NCI-H128 (cell line): ENCODE data around the gene SMARCAL1.

Experiments used
- DNase-seq: peaks from one replicate; lab custom pipeline; 2025; ENCODE audit not compliant: unreplicated experiment; lab: John Stamatoyannopoulos, UW

The SMARCAL1 gene

DNA sequence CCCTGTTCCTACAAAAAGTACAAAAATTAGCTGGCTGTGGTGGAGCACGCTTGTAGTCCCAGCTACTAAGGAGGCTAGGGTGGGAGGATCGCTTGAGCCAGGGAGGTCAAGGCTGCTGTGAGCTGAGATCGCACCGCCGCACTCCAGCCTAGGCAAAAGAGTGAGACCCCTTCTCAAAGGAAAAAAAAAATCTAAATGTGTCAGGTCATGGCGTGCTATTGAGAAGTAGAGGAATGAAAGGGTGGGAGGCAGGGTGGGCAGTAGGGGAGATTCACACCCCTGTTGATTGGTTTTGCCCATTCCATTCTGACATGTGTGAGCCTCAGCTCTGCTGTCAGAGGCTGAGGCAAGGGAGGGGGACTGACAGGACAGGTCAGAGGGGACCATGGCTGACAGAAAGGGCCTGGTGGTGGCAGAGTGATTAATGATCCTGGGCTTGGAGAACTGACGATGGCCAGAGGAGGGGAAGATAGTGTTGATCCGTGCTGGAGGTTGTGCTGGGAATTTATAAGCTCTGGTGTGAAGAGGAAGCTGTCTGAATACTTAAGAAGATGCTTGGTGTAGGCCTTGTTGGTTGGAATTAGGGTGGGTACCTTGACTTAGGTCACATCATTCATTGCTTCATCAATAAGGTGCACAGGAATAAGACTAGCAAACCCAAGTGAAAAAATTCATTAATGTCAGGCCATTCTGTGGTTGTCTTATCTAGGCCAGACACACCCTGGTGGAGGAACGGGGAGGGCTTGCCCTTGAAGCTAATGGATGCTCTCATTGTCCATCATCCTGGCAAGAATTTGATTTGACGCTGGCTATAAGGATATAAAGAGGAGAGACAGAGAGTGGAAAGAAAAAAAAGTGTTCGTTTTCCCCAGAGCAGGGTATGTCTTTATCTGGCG is 19.1 kb upstream of the SMARCAL1 start:
- no peak for DNase-seq

DNA sequence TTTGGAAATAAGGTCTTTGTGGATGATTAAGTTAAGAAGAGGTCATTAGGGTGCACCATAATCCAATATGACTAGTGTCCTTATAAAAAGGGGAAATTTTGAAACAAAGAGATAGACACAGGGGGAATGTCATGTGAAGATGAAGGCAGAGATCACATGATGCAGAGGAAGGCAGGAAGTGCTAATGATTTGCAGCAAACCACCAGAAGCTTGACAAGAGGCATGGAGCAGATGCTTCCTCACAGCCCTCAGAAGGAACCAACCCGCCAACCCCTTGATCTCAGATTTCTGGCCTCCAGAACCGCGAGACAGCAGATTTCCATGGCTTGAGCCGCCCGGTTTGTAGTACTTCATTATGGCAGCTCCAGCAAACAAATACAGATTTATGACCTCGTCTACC is 17.4 kb upstream of the SMARCAL1 start:
- DNase-seq: no peak

DNA sequence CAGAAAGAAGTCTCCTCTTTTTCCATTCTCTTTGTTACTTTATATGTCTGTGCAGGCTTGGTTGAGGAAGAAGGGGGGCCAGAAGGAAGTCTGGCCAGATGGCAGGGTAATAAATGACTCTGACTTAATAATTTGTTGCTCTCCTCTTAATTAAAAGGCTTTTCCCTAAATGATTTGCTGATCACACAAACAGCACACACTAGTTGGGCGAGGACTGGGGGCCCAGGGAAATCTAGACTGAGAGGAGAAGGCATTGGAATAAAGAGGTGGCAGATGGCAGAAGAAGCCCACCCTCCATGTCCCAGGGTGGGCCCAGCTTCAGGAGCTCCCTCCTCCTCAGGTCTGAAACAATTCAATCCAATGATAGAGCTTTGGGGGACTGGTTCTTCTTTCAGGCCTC is 12.7 kb upstream of the SMARCAL1 start:
- DNase-seq: no peak

GRCh38 chr2:216402751-216403150 is 9.5 kb upstream of the SMARCAL1 start:
- no peak for DNase-seq

DNA sequence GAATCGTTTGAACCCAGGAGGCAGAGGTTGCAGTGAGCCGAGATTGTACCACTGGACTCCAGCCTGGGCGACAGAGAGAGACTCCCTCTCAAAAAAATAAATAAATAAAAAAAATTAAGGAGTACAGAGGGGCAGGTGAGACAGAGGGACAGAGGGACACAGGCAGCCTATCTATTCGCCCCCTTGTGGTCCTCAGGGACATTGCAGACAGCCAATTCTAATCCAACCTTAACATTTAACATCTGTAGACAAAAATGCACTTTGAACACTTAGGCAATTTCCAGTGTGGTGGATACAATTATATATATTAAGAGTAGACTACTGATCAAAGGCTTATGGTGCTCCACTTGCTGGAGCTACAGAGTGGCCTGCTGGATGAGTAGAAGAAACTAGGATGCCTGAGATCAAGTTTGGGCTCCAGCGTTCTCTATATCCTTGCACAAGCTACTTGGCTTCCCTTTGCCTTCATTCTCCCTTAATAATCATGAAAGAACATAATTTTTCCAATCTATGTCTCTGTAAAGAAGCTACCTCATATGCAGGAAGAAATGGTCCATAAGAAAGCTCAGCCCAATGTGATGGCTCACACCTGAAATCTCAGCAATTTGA is 8.2 kb upstream of the SMARCAL1 start:
- DNase-seq: no peak

DNA sequence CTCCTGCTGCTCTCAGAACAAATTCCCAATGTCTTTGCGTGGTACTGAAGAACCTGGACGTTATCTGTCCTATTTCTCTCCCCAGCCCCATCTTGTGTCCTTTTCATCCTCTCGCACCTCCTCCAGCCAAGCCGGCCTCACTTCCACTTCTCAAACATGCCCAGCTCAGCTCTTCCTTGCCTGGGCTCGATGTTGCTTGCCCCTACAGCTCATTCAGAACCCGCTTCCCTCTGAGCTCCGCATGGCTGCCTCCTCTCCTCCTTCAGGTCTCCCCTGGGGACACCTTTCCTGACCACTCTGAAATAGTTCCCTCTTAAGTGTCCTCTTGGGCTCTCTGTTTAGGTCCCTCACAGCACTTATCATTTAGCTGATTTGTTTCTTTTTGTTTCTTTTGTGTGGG is 6.7 kb upstream of the SMARCAL1 start:
- no peak for DNase-seq

DNA sequence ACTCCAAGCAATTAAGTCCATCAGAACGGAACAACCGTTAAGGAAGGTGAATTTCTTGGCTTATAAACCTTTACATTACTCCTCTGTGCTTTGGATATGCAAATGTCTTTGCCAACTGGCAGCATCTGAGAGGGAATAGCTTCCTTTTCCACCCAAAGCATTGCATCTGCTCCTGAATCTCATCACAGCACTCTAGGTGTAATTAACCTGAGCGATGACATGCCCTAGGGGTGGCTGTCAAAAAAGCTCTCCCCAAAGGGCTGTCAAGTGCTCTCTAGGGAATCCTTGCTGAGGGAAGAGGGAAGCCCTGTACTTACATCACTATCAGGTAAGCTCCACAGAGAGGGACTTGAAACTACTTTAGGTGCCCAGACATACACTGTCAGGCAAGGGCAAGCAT is 5.5 kb upstream of the SMARCAL1 start:
- no peak for DNase-seq

GRCh38 chr2:216408426-216409290 is 3.6 kb upstream of the SMARCAL1 start:
- no peak for DNase-seq

- no peak for DNase-seq
Observed at GRCh38 chr2:216410550-216410949, 1.7 kb upstream of the SMARCAL1 start.

GRCh38 chr2:216413882-216414281 is 1.6 kb downstream of the SMARCAL1 start:
- no peak for DNase-seq

DNA sequence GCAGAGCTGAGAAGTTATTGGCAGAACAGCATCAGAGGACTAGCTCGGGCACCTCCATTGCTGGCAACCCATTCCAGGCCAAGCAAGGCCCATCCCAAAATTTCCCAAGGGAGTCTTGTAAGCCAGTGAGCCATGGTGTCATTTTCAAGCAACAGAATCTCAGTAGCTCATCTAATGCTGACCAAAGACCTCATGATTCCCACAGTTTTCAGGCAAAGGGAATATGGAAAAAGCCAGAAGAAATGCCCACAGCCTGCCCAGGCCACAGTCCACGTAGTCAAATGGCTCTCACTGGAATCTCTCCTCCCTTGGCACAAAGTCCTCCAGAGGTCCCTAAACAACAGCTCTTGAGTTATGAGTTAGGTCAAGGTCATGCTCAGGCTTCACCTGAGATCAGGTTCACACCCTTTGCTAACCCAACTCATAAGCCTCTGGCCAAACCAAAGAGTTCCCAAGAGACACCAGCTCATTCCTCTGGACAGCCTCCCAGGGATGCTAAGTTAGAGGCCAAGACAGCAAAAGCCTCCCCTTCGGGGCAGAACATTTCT is 2.6 kb downstream of the SMARCAL1 start:
- no peak for DNase-seq

DNA sequence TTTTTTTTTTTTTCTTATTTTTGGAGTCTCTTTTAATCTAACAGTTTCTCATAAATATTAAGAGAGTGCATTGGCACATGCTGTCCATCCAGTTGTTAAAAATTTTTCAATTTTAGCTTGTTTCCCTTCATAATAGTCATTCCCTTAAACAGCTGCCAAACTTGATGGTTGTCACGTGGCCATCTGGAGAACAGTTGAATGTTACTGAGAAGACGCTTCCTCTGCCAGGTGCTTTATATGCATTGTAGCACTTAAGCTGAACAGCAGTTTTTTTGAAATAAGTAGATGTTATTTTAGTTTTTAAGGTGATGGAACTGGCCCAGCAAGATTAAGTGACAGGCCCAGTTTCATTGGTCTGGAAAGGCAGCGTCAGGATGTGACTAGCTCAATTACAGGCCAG is 3.3 kb downstream of the SMARCAL1 start:
- no peak for DNase-seq

- DNase-seq: no peak
Observed at GRCh38 chr2:216416571-216417307, 4.5 kb downstream of the SMARCAL1 start.

- no peak for DNase-seq
Observed at GRCh38 chr2:216418981-216419380, 6.7 kb downstream of the SMARCAL1 start.

- DNase-seq: no peak
Observed at GRCh38 chr2:216420367-216421101, 8.2 kb downstream of the SMARCAL1 start.

DNA sequence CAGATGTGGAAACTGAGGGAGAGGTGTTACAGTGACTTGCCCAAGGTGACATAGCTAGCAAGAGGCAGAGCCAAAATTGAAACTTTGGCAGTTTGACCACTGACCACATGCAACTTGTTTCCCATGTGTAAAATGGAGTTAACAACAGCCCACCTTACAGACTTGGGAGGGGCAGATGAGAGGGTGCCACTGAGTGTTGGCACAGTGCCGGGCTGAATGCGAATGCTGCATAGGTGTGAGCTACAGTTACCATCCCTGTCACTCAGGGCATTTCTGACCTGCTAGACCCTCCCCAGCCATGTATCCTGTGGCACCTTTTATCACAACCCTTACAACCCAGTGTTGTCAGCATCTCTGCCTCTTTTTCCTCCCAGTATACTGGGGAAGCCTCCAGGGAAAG is 10.8 kb downstream of the SMARCAL1 start:
- DNase-seq: no peak

- no peak for DNase-seq
Observed at GRCh38 chr2:216424274-216424673, 12.0 kb downstream of the SMARCAL1 start.

GRCh38 chr2:216425008-216425787 is 12.9 kb downstream of the SMARCAL1 start:
- DNase-seq: no peak

DNA sequence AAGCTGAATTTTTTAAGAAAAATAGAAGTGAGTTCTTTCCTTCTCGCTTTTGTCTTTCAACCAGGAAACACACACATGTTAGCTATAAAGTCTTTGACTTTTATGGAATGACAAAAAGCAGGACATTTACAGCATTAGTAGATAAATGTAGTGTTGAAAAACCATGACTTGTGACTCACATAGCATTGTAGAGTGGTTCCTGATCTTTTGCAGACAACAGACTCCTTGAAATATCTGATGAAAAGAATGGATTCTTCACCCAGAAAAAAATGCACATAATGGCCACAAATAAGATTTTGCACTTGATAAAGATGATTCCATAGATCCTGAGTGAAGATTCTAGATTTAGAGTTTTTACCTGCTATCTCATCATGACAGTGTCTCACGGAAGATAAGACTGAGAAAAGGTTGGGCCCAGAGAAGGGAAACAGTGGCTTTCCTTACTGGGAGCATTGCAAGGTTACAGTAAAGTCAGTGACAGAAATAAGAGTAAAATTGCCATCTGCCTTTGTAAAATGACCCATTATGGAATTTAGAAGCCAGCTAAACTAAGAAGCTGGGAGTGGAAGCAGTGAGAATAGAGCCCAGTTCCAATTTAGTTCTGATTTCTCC is 14.0 kb downstream of the SMARCAL1 start:
- DNase-seq: no peak
